ENCODE data around the gene TRMT61A. TPM values are rescaled to one million over a fixed set of nuclear protein-coding genes. Genes with fewer than 3 reads are reported as not detected.

TRMT61A gene
- total and polyA plus RNA-seq, 9 of the 15 experiments (the other 6 are each of a cell fraction or from before 2014, with no cell fraction given), result 0.10 to 24.8 (median 5.1) TPM

DNA sequence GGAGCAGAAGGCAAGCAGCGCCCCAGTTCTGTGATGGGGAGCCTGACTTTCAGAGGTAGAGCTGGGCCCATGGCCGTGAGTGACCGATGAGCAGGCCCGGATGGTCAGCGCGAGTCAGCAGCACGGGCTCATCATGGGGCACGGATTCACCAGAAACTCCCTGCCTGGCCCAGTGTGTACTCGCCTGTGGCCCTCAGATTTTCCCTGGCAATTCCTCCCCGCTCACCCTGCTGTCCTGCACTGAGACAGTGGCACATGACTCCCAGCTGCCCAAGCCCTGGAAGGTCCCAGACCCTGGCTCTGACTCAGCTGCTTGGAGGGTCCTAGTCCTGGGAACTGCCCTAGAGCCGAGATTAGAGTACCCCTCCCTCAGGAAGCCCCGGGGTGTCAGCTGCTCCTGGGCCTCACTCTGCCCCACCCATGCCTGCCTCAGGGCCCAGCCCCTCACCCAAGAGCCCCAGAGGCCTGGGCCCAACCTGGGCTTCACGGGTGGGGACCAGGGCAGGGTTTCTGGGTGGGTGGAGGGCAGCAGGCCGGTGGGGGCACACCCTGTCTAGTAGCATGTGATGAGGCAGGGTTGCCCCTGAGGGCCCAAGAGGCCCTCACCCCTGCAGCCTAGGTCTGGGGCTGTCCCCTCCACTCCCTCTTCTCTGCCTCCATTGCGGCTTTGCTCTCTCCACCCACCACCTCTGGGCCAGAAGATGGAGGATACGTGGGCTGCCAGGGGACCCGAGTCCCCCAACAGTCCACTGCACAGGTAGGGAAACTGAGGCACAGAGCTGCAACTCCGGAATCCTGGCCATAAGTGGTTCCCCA, 8.4 kb downstream of the TRMT61A start:
- no peak for ATAC-seq
- H3K27ac ChIP-seq (ENCODE audit: extremely low read depth, low read depth, low read length), result no peak overlapping the region
- CTCF ChIA-PET (ENCODE audit: low intra/inter-chr PET ratio), result no interaction called here
- H4K20me1 ChIP-seq (replicated peaks; ENCODE audit: control insufficient read depth, insufficient read depth, low read length), result no peaks in the 10 kb centered on the region
- H3K4me3 ChIP-seq, result no peak overlapping the region
- no peak for FAIRE-seq
- DNase-seq (ENCODE audit: extremely low read depth in 1 of 4, low spot score in 3 of 4), result no peak
- intact Hi-C loops (cut with micrococcal nuclease), result no loop called here
- no peaks in the 10 kb centered on the region for H3K9me3 ChIP-seq (replicated peaks; ENCODE audit: control insufficient read depth, insufficient read depth, low read depth, low read length)
- no peaks in the 10 kb centered on the region for H3K27me3 ChIP-seq (ENCODE audit: control insufficient read depth in 2 of 2, insufficient read depth in 2 of 2, low read length in 2 of 2)
- H3K9ac ChIP-seq (ENCODE audit: insufficient read depth in 1 of 2, low read depth in 2 of 2, low read length in 2 of 2), result no peak overlapping the region
- H3K79me2 ChIP-seq (ENCODE audit: control insufficient read depth, insufficient read depth, low read length), result no peaks in the 10 kb centered on the region
- no TSS peak for BruUV-seq (replicated peaks)
- no peaks in the 10 kb centered on the region for H3K9me1 ChIP-seq (ENCODE audit: control insufficient read depth, insufficient read depth, low read length)
- in situ Hi-C loops (cut with MboI), result loop anchor here (10.0 kb wide), 1 partner anchor 453 kb away; the partner anchor contains the start of gene LBHD2
- POLR2A ChIA-PET, result interaction anchor here (0.6 to 2.0 kb wide), 7 partner anchors 8 to 200 kb away, joined by 3 to 7 read pairs (median 3); partner anchors contain the start of gene TRMT61A
- 66% methylated on average over 6 of the region's 18 CpGs for WGBS (ENCODE audit: insufficient coverage, low coverage, missing lambda C conversion rate)
- H3K36me3 ChIP-seq (ENCODE audit: control insufficient read depth, insufficient read depth, low read length), result peaks cover 34% of the 10 kb centered on the region; the same call in 1 of the 3 replicates
- H3K4me1 ChIP-seq (replicated peaks in 1 of 2; ENCODE audit: control insufficient read depth in 2 of 2, insufficient read depth in 2 of 2, low read length in 2 of 2), result peaks cover 0 to 82% of the 10 kb centered on the region in 2 experiments; a peak in 2 of 5 replicates
- no peak overlapping the region for H3K4me2 ChIP-seq (ENCODE audit: insufficient read depth, low read length)
- no peak overlapping the region for H2AFZ ChIP-seq (ENCODE audit: low read depth, low read length)
- TF ChIP-seq FOXP1 (CRISPR knock-in tag; IDR thresholded peaks at IDR 0.05) (no peak), POLR2G (IDR thresholded peaks at IDR 0.05; ENCODE audit: low read depth, low read length) (peak; percentile 26; the same call in 1 of the 2 replicates), NFIC (IDR thresholded peaks at IDR 0.05) (no peak)
- TF ChIP-seq, protein P1, sequence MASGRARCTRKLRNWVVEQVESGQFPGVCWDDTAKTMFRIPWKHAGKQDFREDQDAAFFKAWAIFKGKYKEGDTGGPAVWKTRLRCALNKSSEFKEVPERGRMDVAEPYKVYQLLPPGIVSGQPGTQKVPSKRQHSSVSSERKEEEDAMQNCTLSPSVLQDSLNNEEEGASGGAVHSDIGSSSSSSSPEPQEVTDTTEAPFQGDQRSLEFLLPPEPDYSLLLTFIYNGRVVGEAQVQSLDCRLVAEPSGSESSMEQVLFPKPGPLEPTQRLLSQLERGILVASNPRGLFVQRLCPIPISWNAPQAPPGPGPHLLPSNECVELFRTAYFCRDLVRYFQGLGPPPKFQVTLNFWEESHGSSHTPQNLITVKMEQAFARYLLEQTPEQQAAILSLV (tag; IDR thresholded peaks at IDR 0.05), result no peak
- TF ChIP-seq, protein P2, sequence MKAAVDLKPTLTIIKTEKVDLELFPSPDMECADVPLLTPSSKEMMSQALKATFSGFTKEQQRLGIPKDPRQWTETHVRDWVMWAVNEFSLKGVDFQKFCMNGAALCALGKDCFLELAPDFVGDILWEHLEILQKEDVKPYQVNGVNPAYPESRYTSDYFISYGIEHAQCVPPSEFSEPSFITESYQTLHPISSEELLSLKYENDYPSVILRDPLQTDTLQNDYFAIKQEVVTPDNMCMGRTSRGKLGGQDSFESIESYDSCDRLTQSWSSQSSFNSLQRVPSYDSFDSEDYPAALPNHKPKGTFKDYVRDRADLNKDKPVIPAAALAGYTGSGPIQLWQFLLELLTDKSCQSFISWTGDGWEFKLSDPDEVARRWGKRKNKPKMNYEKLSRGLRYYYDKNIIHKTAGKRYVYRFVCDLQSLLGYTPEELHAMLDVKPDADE (conservative IDR thresholded peaks at IDR 0.05; ENCODE audit: control insufficient read depth, low read depth, low read length), result no peak
- TF ChIP-seq, protein P3, sequence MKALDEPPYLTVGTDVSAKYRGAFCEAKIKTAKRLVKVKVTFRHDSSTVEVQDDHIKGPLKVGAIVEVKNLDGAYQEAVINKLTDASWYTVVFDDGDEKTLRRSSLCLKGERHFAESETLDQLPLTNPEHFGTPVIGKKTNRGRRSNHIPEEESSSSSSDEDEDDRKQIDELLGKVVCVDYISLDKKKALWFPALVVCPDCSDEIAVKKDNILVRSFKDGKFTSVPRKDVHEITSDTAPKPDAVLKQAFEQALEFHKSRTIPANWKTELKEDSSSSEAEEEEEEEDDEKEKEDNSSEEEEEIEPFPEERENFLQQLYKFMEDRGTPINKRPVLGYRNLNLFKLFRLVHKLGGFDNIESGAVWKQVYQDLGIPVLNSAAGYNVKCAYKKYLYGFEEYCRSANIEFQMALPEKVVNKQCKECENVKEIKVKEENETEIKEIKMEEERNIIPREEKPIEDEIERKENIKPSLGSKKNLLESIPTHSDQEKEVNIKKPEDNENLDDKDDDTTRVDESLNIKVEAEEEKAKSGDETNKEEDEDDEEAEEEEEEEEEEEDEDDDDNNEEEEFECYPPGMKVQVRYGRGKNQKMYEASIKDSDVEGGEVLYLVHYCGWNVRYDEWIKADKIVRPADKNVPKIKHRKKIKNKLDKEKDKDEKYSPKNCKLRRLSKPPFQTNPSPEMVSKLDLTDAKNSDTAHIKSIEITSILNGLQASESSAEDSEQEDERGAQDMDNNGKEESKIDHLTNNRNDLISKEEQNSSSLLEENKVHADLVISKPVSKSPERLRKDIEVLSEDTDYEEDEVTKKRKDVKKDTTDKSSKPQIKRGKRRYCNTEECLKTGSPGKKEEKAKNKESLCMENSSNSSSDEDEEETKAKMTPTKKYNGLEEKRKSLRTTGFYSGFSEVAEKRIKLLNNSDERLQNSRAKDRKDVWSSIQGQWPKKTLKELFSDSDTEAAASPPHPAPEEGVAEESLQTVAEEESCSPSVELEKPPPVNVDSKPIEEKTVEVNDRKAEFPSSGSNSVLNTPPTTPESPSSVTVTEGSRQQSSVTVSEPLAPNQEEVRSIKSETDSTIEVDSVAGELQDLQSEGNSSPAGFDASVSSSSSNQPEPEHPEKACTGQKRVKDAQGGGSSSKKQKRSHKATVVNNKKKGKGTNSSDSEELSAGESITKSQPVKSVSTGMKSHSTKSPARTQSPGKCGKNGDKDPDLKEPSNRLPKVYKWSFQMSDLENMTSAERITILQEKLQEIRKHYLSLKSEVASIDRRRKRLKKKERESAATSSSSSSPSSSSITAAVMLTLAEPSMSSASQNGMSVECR (CRISPR knock-in tag; IDR thresholded peaks at IDR 0.05), result no peak
- TF ChIP-seq, protein P4, sequence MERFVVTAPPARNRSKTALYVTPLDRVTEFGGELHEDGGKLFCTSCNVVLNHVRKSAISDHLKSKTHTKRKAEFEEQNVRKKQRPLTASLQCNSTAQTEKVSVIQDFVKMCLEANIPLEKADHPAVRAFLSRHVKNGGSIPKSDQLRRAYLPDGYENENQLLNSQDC (CRISPR knock-in tag; IDR thresholded peaks at IDR 0.05), result no peak
- TF ChIP-seq, protein P5, sequence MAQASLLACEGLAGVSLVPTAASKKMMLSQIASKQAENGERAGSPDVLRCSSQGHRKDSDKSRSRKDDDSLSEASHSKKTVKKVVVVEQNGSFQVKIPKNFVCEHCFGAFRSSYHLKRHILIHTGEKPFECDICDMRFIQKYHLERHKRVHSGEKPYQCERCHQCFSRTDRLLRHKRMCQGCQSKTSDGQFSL (CRISPR knock-in tag; IDR thresholded peaks at IDR 0.05), result 0 out of 2 replicates have a peak, but pooled peaks have one; percentile 28
- TF ChIP-seq, protein P5 (tag; IDR thresholded peaks at IDR 0.05), result no peak

Data from K562 (cell line).